ENCODE measurements around the gene FSTL4.
A peak's percentile ranks its signal among the peaks of the same experiment; 100 is the strongest.
"Not testable (repeated sequence)": the region's sequence is repeated elsewhere in the genome, so short reads cannot be mapped to it uniquely, and the experiment has no call there.

Gene FSTL4

DNA sequence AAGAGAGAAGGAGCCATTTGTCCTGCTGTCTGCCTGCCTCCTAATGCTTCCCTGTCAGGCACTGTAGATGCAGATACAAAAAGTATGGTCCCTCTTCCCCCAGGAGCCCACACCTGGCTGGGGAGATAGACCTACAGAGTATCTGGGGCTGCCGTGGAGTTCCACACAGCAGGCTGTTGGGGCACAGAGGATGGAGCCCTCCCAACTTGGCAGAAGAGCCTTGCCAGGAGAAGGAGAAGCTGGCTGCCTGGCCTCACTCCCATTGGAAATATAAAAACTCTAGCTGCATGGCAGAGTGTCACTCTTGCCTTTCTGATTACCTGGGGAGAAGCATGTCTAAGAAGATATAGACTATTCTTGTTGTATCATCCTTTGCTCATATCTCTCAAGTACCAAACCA lies 160.4 kb downstream of the FSTL4 start:
- no peak for DNase-seq

GRCh38 chr5:133450286-133450685 lies 162.1 kb downstream of the FSTL4 start:
- no peak for DNase-seq

DNA sequence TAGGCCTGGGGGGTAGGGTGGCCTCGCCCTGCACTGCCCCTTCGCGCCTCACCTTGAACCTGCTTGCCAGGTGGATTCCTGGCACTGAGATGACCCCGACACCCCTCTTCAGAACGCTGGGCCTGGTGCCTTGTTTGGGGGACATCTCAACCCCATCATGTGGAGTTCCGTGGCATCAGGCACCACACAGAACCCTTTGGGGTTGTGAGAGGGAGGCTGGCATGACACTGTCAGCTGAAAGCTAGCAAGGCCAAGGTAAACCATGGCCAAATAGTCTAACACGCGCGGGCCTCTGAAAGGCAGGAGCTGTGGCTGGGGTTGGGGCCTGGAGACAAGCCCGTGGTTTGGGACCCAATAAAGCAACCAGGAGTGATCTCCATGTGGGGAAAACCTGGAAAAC lies 163.2 kb downstream of the FSTL4 start:
- no peak for DNase-seq

- no peak for DNase-seq
Observed at GRCh38 chr5:133446440-133446839, 165.9 kb downstream of the FSTL4 start.

DNA sequence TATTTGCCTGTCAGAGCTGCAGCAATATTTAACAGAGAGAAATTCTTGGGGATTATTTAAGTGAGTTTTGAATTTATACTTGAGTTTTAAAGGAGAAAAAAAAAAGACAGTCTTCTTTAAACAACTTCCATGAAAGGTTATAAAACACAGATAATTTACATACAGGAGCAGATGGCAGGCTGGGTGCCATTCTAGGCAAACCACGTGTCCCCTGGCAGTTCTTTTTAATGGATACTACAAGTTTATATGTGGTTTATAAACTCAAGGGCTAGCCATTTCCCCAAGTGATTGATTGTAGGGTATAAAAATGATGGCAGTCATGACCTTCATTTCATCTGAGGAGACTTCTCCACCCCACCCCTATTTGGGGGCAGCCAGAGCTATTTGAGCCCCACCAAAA lies 166.6 kb downstream of the FSTL4 start:
- no peak for DNase-seq

DNA sequence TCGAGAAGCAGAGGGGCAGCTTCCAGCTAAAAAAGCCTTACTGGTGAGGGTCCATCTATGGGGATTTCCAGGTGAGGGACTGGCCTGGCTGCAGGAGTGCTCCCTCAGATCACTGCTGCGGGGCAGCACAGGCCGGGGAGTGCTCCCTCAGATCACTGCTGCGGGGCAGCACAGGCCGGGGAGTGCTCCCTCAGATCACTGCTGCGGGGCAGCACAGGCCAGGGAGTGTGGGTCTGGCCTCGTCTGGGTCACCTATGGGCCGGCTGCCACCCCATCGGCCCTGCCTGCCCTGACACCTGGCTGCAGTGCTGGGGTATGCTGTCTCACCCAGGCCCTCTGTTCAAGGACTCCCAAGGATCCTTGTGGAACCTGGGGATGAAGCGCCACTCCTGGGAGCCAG lies 167.1 kb downstream of the FSTL4 start:
- DNase-seq: not testable (repeated sequence)

GRCh38 chr5:133444711-133445110 lies 167.6 kb downstream of the FSTL4 start:
- no peak for DNase-seq

DNA sequence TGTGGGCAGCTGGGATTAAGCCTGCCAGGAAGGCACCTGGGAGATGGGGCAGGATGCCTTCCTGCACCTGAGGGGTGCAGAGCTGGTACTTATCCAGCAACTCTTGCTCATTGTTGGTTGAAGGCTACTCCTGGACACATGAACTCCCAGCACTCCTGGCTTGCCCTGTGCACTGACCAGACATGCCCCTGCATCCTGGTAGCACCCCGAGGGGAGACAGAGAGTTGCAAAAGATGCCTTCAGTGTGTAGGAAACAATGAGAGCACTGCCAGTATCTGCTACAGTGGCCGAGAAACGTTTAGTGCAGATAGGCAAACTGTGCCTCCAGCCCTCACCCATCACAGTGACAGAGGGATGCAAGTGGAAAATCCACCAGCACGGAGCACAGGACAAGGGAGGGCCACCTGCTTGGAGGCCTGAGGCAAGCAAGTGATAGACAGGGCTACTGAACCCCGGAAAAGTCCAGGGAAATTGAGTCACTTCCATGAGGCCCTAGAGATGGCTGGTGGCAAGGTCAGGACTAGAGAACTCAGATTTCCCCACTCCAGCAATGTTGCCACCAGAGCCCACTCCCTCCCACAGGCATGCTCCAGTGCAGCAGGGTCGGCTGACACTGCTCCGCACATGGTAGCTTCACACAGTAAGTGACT lies 171.1 kb downstream of the FSTL4 start:
- DNase-seq: no peak

DNA sequence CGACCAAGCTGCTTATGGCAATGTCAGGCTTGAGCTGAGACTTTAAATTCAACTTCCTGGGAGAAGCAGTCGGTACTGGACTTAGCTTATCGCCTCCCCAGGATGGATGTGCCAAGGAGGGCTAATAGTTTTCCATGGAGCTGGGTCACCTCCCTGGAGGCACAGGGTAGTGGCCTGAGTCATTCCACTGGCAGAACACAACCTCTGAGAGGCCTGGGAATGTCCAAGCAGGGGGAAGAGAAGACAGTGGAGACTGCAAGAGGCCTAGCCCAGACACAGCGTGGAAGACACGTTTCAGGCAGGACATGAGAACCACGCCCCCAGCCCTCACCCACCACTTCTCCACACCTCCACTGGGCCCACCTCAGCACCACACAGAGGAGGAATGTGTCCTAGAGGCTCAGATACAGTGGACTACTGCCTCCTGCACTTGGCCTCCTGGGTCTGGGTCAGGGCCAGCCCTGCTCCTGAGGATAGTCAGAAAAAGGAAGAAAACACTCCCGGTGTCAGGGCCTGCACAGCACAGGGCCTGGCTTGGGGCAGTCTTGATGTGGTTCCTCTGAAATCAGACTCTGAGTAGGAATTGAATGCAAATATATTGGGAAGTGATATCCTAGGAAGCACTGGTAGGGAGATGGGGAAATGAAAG lies 171.8 kb downstream of the FSTL4 start:
- no peak for DNase-seq

GRCh38 chr5:133439859-133440258 lies 172.5 kb downstream of the FSTL4 start:
- DNase-seq: no peak

DNA sequence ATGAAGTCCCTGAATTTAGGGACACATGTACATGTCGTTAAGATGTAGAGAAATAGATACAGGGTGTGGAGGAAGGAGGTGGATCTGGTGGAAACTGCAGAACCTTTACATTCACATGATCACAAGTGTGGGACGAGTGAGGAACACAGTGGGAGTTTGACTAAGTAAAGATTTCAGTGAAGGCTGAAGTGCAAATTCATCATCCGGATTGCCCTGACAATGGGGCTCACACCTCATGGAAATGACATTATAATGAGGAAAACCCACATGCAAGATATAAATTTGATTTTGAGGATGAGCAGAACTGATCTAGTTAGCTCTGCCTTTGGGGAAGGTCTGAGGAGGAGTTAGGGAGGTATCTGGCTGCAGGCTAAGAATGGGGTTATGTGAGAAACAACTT lies 173.9 kb downstream of the FSTL4 start:
- DNase-seq: no peak

- no peak for DNase-seq
Observed at GRCh38 chr5:133434336-133434735, 178.0 kb downstream of the FSTL4 start.

- DNase-seq: no peak
Observed at GRCh38 chr5:133433641-133434040, 178.7 kb downstream of the FSTL4 start.

GRCh38 chr5:133432956-133433532 lies 179.3 kb downstream of the FSTL4 start:
- DNase-seq: no peak

- DNase-seq: no peak
Observed at GRCh38 chr5:133431326-133431865, 180.9 kb downstream of the FSTL4 start.

GRCh38 chr5:133430095-133430494 lies 182.2 kb downstream of the FSTL4 start:
- no peak for DNase-seq

DNA sequence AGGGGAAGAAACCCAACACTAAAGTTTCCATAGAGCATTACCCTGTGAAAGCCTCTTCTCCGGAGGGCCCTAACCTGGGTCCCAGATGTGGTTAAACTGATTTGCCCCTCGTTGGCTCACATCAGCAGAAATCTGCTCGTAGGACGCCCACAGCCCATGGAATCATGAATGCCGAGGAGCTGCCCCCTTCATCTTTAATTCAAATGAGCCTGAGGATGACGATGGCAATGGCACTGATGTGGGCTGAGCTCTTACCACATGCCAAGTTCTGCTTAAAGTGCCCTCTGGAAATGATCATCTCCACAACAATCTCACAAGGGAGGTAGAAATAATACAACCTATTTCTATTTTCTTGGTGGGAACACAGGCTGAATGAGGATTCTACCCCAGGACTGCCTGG lies 183.3 kb downstream of the FSTL4 start:
- no peak for DNase-seq

DNA sequence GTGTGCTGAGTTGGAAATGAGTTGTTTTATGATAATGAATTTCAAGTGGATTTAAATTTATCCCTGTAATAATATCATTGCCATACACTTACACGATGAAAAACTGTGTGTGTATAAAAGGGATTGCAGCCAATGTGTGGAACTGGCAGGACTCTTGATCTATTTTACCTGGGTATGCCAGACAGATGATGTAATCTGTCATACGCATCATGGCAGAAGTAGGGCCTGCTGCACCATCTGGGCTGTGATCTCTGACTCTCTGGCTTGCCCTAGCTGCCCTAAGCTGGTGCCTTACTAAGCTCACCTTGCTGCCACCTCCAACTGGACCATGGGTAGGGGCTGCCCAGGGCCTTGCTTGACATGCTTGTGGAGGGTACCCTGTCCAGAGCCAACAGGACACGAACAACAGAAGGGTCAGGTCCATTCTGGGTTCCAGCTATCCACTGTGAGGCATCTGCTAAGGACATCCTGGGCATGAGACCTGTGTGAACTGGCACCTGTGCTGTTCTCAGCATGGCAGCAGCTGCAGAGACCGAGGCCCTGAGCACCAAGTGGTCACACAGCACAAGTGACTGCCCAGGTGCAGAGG lies 184.2 kb downstream of the FSTL4 start:
- DNase-seq: no peak

DNA sequence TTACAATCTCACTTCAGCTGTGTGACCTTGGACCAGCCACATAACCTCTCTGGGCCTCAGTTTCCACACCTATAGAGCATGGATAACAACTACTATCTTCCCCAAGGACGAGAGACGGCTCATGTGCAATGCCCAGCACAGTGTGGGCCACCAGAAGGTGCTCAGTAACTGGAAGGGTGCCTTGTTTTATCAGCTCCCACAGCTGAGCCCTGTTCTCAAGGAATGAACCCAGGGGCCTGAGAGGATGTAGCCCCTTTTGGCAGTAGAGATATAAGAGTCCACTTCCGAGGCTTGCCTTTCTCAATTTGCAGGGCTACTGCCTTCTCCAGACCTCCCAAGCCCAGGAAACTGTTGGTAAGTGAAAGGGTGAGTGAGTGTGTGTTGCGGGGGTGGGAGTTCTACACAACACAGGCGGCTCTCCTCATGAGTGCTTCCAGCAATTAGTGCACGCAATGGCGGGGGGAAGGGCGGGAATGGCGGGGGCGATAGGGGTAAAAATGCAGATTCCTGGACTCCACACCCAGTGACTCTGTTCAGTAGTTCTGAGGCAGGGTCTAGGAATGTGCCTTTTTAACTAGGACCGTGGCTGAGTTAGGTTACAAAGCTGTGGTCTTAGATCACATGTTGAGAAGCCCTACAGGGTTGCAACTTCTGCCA lies 185.1 kb downstream of the FSTL4 start:
- no peak for DNase-seq

- DNase-seq: no peak
Observed at GRCh38 chr5:133426264-133426663, 186.1 kb downstream of the FSTL4 start.

- no peak for DNase-seq
Observed at GRCh38 chr5:133425764-133426163, 186.6 kb downstream of the FSTL4 start.

DNA sequence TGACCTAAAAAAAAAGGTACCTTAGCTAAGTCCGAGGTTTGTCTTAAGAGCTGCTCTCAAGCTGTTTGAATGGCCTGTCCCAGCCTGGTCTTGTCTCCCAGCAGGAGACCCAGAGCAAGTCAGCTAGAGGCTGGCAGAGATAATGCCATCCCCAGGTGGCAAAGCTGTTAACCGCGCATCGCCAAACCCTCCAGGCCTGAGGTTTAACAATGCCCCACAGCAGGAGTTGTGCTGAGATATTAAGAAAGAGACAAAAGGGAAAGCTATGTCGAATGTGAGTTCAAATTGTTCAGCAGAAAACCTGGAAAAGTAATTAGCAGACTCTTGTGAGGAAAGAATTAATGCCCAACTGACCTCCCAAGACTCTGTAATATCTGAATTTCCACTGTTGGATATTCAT lies 187.1 kb downstream of the FSTL4 start:
- no peak for DNase-seq

GRCh38 chr5:133423618-133424282 lies 188.6 kb downstream of the FSTL4 start:
- peak; percentile 70 for DNase-seq

Data from OCI-M1 (cell line).